Left lung (tissue), 10 donors: ENCODE measurements around the gene VGLL2. TPM values are rescaled to one million over a fixed set of nuclear protein-coding genes. Genes with fewer than 3 reads are reported as not detected.
"Not testable (repeated sequence)": the region's sequence is repeated elsewhere in the genome, so short reads cannot be mapped to it uniquely, and the experiment has no call there.

Source experiments
- ATAC-seq: fragments of 200-7000 bp; cut with Tn5 transposase; one replicate; pipeline ENCODE4 v1.9.1; 2020; ENCODE audit warnings: moderate library complexity
- DNase-seq, 4 donors: peaks; one replicate each; pipeline ENCODE4 v3.0.0-alpha.2; 2013 to 2020
- H3K27ac ChIP-seq, 2 donors: fragments of 200-600 bp; sonication (generic) in 1 of 2; one replicate each; pipeline versions ENCODE4 v1.5.0 to v1.8.0; 2020 to 2021
- H3K27me3 ChIP-seq, 2 donors: fragments of 200-600 bp; sonication (generic) in 1 of 2; one replicate each; pipeline versions ENCODE4 v1.5.0 to v1.8.0; 2020 to 2021
- H3K36me3 ChIP-seq, 2 donors: fragments of 200-600 bp; sonication (generic) in 1 of 2; one replicate each; pipeline versions ENCODE4 v1.5.0 to v1.8.0; 2020 to 2021
- H3K4me1 ChIP-seq, 2 donors: fragments of 200-600 bp; one replicate each; pipeline ENCODE4 v1.8.0; 2021
- H3K4me3 ChIP-seq, 2 donors: fragments of 200-600 bp; sonication (generic) in 1 of 2; one replicate each; pipeline versions ENCODE4 v1.5.0 to v1.8.0; 2020 to 2021; ENCODE audit warnings: mild to moderate bottlenecking in 1 of 2
- H3K9me3 ChIP-seq, 2 donors: fragments of 200-600 bp; sonication (generic) in 1 of 2; one replicate each; pipeline versions ENCODE4 v1.5.0 to v1.8.0; 2020 to 2021
- intact Hi-C, 2 donors: fragments of 100-400 bp; cut with DNase I; formaldehyde crosslinking; loops; one replicate each; pipeline versions ENCODE4 v1.11.2 to v1.14.2; 2022
- polyA plus RNA-seq, 6 donors: library from polyadenylated mRNA; unstranded; fragments of 120-200 nt; gene quantifications; one replicate each; pipeline ENCODE4 v1.2.1, GENCODE V29; 2013; ENCODE audit not compliant: insufficient read length in 6 of 6
- total RNA-seq, 2 donors: library from RNA; stranded (reverse); fragmentation: NEBNext Ultra II Directional; extraction: Animal tissue kit (Norgen Biotek cat#: 25700); gene quantifications; one replicate each; pipeline ENCODE4 v1.2.1, GENCODE V29; 2021
- TF ChIP-seq, protein P1 (sequence below), 2 donors: fragments of 200-600 bp; sonication (generic) in 1 of 2; IDR thresholded peaks; one replicate each; pipeline versions ENCODE4 v1.5.0 to v1.8.0; 2021; ENCODE audit warnings: antibody characterized with exemption in 2 of 2
- donor health status: DM: no; HTN: yes; CAD: no.
- donor health status: DM: no; HTN: no; CAD: no.

VGLL2 gene
- total and polyA plus RNA-seq, 8 donors: not detected

DNA sequence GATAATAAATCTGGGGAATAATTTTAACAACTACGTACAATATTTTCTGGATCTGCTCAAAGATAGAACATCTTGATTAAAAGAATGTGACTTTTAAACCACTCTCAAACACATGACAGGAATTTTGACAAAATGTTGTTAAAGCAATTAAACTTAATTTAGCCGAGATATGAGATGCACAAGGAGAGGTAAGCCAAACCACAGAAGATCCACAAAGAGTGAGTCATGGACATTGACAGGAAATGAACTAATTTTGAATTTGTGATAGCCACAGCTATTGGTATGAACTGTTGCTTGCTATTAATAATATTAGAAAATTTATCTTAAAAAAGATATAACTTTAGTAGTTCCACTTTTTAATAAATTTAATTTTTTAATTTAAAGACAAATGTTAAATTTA is 27.8 kb upstream of the VGLL2 start:
- Histone ChIP-seq H3K9me3 (no peaks in the 10 kb centered on the region), H3K4me3 (no peak overlapping the region), H3K27ac (no peak overlapping the region), H3K36me3 (no peaks in the 10 kb centered on the region), H3K4me1 (no peaks in the 10 kb centered on the region), H3K27me3 (no peaks in the 10 kb centered on the region)
- intact Hi-C loops: no loop called here
- DNase-seq (no peak), ATAC-seq (no peak)
- TF ChIP-seq, protein P1, sequence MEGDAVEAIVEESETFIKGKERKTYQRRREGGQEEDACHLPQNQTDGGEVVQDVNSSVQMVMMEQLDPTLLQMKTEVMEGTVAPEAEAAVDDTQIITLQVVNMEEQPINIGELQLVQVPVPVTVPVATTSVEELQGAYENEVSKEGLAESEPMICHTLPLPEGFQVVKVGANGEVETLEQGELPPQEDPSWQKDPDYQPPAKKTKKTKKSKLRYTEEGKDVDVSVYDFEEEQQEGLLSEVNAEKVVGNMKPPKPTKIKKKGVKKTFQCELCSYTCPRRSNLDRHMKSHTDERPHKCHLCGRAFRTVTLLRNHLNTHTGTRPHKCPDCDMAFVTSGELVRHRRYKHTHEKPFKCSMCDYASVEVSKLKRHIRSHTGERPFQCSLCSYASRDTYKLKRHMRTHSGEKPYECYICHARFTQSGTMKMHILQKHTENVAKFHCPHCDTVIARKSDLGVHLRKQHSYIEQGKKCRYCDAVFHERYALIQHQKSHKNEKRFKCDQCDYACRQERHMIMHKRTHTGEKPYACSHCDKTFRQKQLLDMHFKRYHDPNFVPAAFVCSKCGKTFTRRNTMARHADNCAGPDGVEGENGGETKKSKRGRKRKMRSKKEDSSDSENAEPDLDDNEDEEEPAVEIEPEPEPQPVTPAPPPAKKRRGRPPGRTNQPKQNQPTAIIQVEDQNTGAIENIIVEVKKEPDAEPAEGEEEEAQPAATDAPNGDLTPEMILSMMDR (IDR thresholded peaks at IDR 0.05): no peak

DNA sequence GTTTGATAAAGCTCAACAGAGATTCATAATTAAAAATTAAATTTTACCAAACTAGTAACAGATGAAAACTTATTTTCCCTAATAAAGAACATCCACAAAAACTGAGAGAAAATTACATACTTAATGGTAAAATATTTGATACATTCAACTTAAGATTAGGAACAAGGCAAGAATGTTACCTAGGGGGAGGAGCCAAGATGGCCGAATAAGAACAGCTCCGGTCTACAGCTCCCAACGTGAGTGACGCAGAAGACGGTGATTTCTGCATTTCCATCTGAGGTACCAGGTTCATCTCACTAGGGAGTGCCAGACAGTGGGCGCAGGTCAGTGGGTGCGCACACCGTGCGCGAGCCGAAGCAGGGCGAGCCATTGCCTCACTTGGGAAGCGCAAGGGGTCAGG is 20.8 kb upstream of the VGLL2 start:
- H3K27ac ChIP-seq, H3K4me1 ChIP-seq, ATAC-seq, H3K27me3 ChIP-seq, intact Hi-C loops, DNase-seq, H3K4me3 ChIP-seq, H3K9me3 ChIP-seq, H3K36me3 ChIP-seq: not testable (repeated sequence)

DNA sequence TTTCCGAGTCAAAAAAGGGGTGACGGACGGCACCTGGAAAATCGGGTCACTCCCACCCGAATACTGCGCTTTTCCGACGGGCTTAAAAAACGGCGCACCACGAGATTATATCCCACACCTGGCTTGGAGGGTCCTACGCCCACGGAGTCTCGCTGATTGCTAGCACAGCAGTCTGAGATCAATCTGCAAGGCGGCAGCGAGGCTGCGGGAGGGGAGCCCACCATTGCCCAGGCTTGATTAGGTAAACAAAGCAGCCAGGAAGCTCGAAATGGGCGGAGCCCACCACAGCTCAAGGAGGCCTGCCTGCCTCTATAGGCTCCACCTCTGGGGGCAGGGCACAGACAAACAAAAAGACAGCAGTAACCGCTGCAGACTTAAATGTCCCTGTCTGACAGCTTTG is 20.4 kb upstream of the VGLL2 start:
- DNase-seq: peak in 1 of 4 donors; percentile 10
- H3K36me3 ChIP-seq, H3K27ac ChIP-seq, H3K9me3 ChIP-seq, H3K4me1 ChIP-seq, H3K4me3 ChIP-seq, H3K27me3 ChIP-seq, intact Hi-C loops, ATAC-seq: not testable (repeated sequence)

DNA sequence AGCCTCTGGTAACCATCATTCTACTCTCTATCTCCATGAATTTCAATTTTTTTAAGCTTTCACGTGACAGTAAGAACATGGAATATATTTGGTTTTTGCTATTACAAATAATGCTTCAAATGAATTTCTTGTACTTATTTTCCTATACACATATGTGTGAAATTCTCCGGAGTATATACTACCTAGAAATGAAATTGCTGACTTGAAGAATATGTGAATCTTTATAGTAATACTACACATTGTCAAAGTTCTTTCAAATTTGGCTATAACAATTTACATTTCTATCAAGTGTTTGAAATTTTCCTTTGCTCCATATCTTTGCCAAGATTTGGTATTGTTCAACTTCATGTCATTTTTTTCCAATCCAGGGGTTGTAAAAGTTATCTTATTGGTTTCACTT is 11.6 kb upstream of the VGLL2 start:
- intact Hi-C loops: no loop called here
- Histone ChIP-seq H3K36me3 (no peaks in the 10 kb centered on the region), H3K9me3 (no peaks in the 10 kb centered on the region), H3K4me3 (no peak overlapping the region), H3K27ac (no peak overlapping the region), H3K27me3 (no peaks in the 10 kb centered on the region), H3K4me1 (no peaks in the 10 kb centered on the region)
- TF ChIP-seq, protein P1 (IDR thresholded peaks at IDR 0.05): no peak
- DNase-seq (no peak), ATAC-seq (no peak)

DNA sequence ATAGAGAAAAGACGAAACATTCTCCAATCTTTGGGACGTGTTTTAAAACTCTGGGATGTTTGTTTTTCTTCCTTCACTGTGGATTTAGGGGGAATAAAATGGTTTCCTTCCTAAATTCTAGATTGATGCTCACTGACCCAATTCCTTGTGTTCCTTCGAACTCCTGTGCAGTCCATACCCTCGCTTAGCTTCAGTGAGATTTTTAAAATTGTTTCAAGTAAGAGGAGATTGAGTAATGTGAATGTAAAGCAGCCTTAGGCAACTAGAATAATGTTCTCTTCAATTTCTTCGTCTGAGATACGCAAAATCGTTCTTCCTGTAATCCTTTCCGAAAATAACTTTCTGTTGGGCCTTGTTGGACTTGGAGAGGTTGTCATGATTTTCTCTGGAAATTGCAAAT is 2.6 kb upstream of the VGLL2 start:
- peaks cover 10 to 20% of the 10 kb centered on the region in 2 donors for H3K4me1 ChIP-seq
- ATAC-seq: no peak
- H3K27me3 ChIP-seq: peaks cover 79 to 88% of the 10 kb centered on the region in 2 donors
- no peak overlapping the region for H3K27ac ChIP-seq
- no peak overlapping the region for H3K4me3 ChIP-seq
- no peak for DNase-seq
- intact Hi-C loops: no loop called here
- TF ChIP-seq, protein P1 (IDR thresholded peaks at IDR 0.05): no peak
- H3K36me3 ChIP-seq: no peaks in the 10 kb centered on the region
- H3K9me3 ChIP-seq: no peaks in the 10 kb centered on the region

DNA sequence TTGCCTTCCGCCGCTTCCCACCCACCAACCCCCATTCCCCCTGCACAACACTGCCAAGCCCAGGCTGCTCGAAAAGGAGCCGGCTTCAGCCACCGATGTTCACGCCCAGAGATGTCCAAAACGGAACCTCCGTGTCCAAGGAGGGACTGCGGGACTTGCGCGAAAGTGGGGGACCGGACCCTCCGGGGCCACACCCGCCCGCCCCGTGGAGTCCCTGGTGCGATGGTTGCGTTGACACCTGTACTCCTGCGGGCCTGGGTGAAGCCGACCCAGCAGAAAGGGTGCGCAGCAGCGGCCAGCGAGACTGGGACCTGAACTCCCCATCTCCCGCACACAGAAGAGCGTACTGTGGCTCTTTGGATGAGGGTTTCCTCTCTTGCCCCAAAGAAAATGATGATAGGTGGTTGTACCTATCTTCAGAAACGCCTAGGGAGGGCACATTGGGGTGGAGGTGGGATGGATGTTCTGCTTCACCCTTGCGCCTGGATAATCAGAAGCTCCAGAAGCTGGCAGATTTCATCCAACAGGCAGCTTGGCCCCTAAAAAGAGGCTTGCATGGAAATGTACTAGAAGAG is 1.9 kb upstream of the VGLL2 start:
- peak in 1 of 4 donors; percentile 59 for DNase-seq
- intact Hi-C loops: no loop called here
- H3K27me3 ChIP-seq: peaks cover 86 to 94% of the 10 kb centered on the region in 2 donors
- ATAC-seq: no peak
- H3K9me3 ChIP-seq: no peaks in the 10 kb centered on the region
- H3K4me3 ChIP-seq: no peak overlapping the region
- no peak overlapping the region for H3K27ac ChIP-seq
- TF ChIP-seq, protein P1 (IDR thresholded peaks at IDR 0.05): no peak
- peaks cover 10 to 20% of the 10 kb centered on the region in 2 donors for H3K4me1 ChIP-seq
- no peaks in the 10 kb centered on the region for H3K36me3 ChIP-seq
